AG08395 (cell line): ENCODE data around the gene CCDC92B.
"Not testable (repeated sequence)": the region's sequence is repeated elsewhere in the genome, so short reads cannot be mapped to it uniquely, and the experiment has no call there.

Source experiments
- DNase-seq: peaks from one replicate; pipeline ENCODE4 v3.0.0; 2012; ENCODE audit warnings: mixed read lengths, low spot score

The CCDC92B gene

DNA sequence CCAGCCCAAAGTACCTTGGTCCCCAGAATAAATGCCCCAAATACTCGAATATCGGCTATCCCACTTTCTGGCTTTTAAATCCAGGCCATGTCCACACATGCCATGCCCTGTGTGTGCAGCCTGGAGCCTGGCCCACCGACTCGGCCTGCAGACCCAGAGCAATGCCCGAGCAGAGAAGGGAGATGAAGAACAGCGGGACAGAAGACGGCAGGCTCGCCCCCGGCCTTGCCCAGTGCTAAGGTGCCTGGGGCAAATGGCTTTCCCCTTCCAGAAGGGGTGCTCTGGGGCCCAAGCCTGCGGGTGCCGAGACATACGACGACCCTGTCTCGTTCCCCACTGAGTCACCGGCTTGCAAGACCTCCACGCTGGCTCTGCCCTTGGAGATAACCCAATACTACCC is 45.8 kb downstream of the CCDC92B start:
- DNase-seq: no peak

DNA sequence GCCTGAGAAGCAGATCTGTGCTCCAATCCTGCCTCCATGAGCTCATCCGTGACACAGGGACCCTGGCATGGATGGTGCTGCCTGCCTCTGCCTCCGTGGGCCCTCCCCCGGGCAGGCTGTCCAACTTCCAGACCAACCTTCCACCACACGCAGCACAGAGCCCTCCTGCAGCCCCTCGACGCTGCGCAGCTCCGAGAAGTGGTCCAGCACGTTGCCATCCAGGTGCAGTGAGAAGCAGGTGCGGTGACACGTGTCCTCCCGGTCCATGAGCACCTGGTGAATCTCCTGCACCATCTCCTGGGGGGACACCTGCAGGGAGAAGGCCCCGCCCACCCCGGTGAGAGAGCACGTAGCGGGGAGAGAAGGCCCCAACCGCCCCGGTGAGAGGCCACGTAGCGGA is 46.3 kb downstream of the CCDC92B start:
- no peak for DNase-seq

- no peak for DNase-seq
Observed at GRCh38 chr17:2701996-2702741, 47.3 kb downstream of the CCDC92B start.

DNA sequence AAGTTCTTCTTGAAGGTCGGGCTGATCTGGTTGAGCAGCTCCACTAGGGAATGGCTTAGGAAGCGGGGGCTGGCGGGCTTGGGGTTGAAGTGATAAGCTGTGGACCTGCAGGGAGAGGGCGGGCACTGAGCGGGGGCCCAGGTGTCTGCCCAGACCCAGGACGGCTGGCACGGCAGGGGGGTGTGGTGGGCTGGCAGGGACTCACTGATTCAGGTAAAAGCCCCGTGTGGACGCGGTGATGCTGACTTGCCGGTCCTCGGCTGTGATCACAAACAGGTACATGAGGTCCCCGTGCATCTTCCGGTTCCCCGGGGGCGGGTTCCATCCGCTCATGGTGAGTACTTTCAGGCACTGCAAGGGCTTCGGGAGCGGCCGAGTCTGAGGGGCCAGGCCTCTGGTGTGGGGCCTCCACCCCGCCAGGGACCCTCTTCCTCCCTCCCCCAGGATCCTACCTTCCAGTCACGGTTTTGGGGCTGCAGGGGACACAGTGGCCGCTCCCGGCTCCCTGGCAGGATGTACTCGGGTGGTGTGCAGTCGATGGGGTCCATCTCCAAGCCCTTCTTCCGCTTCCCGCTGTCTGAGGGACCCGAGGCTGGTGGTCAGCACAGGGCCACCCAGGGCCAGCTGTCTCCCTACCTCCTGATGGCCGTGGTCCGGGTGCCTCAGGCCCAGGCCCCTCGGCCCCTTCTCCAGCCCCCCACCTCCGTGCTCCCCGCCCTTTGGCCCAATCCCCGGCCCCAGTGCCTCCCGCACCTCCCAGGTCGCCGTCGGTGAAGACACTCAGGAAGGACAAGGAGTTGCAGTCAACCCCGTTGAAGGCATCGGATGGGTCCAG is 48.1 kb downstream of the CCDC92B start:
- no peak for DNase-seq

- no peak for DNase-seq
Observed at GRCh38 chr17:2700491-2701141, 48.8 kb downstream of the CCDC92B start.

DNA sequence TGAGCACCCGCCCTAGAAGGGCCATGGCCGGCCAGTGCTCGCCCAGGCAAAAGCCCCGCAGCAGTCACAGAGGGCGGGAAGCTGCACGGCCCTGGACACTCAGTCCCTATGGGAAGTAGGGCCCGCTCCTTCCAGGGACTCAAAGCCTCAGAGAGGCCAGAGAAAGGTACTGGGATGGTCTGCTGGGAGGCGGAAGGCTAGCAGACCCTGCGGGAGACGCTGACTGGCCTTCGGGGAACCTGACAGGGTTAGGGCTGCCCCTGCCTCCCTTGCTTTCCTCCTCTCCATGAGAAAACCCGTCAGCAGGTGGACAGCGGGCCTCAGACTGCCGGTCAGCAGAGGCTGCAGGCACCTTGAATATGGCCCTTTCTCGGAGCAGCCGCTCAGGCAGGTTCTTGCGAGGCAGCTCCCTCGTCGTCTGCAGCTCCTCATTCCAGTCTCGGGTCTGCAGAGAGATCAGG is 49.4 kb downstream of the CCDC92B start:
- DNase-seq: no peak

DNA sequence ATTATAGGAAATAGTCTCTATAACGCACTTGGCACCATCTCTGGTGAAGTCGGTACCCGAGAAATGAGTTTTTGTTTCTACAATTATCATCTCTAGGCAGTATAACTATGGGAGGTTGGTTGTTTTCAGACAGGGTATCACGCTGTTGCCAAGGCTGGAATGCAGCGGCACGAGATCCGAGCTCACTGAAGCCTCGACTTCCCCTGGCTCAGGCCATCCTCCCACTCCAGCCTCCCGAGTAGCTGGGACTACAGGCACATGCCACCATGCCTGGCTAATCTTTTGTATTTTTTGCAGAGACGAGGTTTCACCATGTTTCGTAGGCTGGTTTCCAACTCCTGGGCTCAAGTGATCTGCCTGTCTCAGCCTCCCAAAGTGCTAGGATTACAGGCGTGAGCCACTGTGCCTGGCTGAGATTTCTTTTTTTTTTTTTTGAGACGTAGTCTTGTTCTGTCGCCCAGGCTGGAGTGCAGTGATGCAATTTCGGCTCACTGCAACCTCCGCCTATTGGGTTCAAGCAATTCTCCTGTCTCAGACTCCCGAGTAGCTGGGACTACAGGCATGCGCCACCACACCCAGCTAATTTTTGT is 50.1 kb downstream of the CCDC92B start:
- DNase-seq: not testable (repeated sequence)

GRCh38 chr17:2697611-2698162 is 51.8 kb downstream of the CCDC92B start:
- no peak for DNase-seq

DNA sequence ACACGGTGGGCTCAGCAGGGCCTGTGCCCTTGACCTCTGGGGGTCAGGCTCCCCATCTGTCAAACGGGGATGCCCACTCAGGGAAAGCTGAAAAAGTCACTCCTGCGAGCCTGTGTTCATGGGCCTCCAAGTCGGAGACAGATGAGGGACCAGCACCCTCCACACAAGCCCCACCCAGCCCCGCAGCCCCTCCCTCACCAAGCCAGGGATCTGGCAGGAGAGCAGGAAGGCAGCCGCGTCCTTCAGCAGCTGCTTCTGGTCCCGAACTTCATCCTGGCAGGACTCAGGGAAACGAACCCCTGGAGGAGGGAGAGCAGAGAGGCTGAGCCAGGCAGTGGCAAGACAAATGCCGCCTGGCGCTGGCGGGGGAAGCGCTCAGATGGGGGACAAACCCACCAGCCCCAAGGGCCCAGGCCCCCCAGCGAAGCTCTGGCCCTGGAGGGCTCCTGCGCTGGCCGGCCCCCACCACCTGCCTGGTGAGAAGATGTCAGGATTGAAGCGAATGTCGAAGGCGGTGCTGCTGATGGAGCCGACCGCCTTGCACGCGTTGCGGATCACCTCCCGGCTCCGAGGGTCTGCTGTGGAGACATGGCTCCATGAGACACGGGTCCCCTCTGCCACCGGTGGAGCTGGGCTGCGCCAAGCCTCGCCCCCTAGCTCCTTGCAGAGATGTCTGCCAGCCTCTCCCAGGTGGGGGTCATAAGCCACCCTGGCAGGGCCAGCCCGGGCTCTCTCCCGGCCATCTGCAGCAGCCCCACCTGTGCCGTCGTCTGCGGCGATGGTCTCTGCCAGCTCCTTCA is 53.3 kb downstream of the CCDC92B start:
- DNase-seq: no peak

GRCh38 chr17:2695243-2695960 is 54.0 kb downstream of the CCDC92B start:
- DNase-seq: no peak

GRCh38 chr17:2694381-2695242 is 54.8 kb downstream of the CCDC92B start:
- DNase-seq: no peak

DNA sequence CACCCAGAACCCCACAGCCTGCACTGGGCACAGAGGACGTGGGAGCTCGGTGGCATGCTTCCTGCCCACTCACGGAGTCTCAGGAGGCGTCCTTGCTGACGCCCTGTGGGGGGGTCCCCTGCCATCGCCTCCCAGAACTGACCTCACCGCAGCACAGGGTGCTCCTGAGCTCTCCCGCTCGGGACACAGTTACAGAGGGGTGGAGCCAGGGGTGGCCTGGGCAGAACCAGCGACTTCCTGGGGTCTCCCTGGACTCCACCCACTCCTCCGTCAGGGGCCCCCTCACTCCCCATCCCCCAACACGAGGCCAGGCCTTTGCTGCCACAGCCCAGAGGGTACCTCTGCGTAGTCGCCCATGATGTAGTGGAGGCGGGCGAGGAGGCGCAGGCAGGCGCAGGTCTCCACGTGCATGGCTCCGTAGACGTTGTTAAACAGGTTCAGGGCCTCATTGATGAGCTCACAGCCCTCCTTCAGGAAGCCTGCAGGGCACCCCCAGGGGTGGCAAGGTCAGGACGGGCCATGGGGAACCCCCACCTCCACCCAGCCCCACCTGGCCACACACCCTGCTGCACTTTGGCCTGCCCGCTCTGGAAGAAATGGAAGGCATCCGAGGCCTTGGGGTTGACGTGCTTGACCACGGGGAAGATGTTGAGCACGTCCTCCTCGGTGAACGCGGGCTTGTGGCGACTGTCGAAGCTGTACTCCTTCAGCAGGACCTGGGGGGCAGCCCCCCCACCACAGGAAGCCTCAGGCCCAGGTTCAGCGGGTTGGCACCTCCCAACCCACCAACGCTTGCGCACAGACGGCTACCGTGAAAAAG is 55.7 kb downstream of the CCDC92B start:
- DNase-seq: no peak

GRCh38 chr17:2692781-2693135 is 56.7 kb downstream of the CCDC92B start:
- DNase-seq: no peak

DNA sequence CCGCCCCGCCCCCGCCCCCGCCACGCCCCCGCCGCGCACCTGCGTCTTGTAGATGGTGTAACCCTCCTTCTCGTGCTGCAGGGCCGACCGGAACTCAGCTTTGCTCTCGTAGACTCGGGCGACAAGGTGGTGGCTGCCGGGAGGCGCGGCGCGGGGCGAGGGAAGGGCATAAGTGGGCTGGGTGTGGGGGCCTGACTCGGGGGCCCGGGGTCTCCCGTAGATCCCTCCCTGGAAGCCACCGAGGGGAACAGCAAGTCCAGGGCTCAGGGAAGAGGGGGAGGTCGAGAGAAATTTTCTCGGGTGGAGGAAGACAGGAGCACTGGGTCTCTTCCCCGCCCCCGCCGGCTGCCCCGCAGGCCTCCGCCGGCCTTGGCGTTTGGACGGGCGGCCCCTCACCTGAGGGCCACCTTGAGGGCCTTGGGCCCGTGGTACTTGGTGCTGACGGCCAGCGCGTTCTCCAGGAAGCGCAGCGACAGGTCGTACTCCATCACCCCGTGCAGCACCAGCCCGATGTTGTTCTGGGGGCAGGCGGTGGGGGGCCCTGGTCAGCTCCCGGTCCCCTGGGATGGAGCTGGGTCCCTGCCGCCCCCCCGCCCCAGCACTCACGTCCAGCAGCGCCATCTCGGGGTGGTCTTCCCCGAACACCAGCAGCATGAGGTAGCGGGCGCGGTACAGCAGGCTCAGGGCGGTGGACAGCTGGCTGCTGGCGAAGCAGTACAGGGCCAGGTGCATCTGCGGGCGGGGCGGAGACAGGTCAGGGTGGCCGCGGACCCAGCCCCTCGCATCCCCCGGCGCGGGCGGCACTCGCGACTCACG is 57.3 kb downstream of the CCDC92B start:
- DNase-seq: no peak

GRCh38 chr17:2691069-2691871 is 58.2 kb downstream of the CCDC92B start:
- DNase-seq: no peak

GRCh38 chr17:2690165-2691068 is 59.0 kb downstream of the CCDC92B start:
- DNase-seq: no peak
